HG02759 (cell line): ENCODE data around the gene EDN2.

Experiments used
- ATAC-seq: cut with Tn5 transposase; IDR thresholded peaks from one replicate; pipeline ENCODE4 v1.9.1; 2021; ENCODE audit warnings: mild to moderate bottlenecking, moderate library complexity; ENCODE audit not compliant: unreplicated experiment

EDN2 gene

DNA sequence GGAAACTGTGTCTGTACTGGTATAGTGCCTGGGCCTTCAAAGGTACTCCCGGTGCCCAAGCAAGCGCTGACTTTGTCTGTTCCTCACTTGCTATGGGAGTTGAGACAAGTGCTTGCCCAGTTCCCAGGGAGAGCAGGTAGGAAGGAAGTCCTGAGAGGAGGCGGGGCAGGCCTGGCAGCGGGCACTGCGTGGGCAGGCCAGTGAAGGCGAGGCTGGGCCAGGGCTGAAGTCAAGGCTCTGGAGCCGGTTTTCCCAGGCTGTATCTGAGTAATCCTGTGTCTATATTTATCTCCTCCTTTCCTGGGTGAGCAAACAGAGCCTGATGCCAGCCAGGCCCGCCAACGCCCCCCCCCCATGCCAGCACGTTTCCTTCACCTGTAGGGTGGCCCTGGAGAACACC lies 15.9 kb upstream of the EDN2 start:
- no peak for ATAC-seq

- no peak for ATAC-seq
Observed at GRCh38 chr1:41499591-41499990, 15.1 kb upstream of the EDN2 start.

- ATAC-seq: no peak
Observed at GRCh38 chr1:41498804-41499203, 14.3 kb upstream of the EDN2 start.

- ATAC-seq: no peak
Observed at GRCh38 chr1:41498391-41498790, 13.9 kb upstream of the EDN2 start.

DNA sequence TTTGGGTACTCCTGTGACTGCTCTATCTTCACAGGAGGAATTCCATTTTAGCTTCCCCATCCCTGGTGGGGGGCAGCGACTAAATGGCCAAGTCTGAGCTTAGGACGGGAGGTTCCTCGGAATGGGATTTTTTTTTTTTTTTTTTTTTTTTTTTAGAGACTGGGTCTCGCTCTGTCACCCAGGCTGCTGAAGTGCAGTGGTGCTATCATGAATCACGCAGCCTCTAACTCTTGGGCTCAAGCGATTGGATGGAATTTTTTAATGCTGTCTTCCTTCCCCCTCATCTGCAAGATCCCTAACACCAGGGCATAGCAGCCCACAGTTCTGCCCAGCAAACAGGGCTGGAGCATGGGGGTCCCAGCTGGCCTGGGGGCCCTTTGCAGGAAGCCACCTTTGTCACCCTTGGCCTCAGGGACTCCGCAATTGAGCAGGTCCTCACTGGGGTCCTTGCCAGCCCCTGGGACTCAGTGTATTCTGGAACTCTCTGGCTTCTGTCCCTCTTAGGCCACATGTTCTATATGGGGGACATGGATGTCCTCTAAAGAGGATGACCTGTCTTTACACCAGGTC lies 13.1 kb upstream of the EDN2 start:
- no peak for ATAC-seq

GRCh38 chr1:41497056-41497440 lies 12.6 kb upstream of the EDN2 start:
- no peak for ATAC-seq

- ATAC-seq: peak; percentile 56
Observed at GRCh38 chr1:41496080-41497055, 11.9 kb upstream of the EDN2 start.

DNA sequence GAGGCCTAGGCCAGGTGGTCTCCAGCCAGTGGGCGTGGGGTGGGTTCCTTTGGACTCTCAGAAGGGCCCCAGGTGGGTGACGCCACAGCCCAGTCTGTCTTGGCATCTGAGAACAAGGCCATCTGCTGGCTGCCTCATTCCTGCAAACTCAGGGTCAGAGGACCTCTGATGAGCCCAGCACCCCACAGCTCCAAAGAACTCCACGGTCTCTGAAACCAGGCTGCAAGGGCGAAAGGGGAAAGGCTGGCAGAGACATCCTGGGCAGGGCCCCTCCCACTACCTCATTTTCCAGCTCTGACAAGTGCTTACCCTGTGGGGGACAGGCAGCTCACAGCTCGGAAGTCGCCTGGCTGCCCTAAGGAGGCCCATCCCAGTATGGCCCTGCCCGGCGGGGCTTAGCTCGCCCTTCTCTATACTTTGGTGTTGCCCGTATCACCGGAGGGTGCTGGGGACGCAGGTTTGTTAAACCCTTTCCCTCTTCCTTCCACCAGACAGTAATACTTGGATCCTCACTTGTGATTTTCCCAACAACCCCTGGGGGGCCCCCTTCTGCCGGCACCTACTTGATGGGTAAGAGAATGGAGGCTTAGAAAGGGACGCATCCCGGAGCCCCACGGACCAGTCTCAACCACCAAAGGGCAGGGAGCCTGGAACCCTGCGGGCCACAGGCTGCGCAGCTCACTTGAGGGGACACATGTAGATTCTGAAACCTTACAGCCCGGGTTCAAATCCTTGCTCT lies 10.9 kb upstream of the EDN2 start:
- ATAC-seq: no peak

GRCh38 chr1:41494351-41495209 lies 10.1 kb upstream of the EDN2 start:
- no peak for ATAC-seq

- ATAC-seq: no peak
Observed at GRCh38 chr1:41493626-41494350, 9.3 kb upstream of the EDN2 start.

- no peak for ATAC-seq
Observed at GRCh38 chr1:41493117-41493536, 8.6 kb upstream of the EDN2 start.

- ATAC-seq: no peak
Observed at GRCh38 chr1:41492341-41492848, 7.9 kb upstream of the EDN2 start.

- ATAC-seq: no peak
Observed at GRCh38 chr1:41490911-41491310, 6.4 kb upstream of the EDN2 start.

DNA sequence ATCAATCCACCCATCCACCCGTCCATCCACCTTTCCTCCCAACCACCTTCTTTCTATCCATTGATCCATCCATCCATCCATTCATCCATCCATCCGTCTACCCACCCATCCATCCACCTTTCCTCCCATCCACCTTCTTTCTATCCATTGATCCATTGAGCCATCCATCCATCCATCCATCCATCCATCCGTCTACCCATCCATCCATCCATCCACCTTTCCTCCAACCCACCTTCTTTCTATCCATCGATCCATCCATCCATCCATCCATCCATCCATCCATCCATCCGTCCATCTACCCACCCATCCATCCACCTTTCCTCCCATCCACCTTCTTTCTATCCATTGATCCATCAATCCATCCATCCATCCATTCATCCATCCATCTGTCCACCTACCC lies 5.1 kb upstream of the EDN2 start:
- ATAC-seq: no peak

DNA sequence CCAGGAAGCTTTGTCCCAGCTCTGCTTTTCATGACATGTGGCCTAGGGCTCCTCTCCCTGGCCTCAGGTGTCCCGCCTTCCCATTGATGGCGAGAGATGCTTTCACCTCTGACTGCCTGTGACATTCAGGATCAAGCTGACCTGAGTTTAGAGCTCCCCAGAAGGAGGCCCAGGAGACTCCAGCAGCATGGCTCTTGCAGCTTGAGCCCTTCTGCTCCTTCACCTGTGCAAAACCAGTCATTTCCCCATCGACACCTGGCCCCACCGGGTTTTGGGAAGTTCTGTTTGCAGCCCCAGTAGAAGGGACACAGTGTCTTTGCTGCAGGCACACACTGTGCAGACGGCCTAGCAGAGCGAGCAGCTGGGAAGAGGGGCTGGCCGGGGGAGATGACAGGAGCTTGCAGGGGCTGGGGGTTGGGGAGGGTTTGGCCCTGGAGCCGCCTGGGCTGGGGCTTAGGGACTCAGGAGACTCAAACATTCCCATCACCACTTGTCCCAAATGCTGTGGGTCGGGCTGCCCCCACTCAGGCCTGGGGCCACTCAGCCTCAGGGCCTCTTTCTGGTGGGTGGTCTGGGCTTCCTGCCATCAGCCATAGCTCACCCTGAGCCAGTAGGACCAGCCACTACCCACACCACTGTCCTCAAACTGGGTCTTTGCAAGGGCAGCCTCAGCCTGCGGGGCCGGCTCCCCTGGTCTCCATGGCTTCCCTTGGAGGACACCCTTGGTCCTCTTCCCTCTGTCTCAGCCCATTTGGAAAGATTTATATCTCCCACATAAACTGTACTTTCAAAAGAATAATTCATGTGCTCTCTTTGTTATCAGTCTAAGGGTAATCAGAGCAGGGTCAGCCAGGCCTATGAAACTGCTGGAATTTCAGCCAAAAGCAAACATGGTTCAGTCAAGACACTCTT lies 3.8 kb upstream of the EDN2 start:
- ATAC-seq: no peak

DNA sequence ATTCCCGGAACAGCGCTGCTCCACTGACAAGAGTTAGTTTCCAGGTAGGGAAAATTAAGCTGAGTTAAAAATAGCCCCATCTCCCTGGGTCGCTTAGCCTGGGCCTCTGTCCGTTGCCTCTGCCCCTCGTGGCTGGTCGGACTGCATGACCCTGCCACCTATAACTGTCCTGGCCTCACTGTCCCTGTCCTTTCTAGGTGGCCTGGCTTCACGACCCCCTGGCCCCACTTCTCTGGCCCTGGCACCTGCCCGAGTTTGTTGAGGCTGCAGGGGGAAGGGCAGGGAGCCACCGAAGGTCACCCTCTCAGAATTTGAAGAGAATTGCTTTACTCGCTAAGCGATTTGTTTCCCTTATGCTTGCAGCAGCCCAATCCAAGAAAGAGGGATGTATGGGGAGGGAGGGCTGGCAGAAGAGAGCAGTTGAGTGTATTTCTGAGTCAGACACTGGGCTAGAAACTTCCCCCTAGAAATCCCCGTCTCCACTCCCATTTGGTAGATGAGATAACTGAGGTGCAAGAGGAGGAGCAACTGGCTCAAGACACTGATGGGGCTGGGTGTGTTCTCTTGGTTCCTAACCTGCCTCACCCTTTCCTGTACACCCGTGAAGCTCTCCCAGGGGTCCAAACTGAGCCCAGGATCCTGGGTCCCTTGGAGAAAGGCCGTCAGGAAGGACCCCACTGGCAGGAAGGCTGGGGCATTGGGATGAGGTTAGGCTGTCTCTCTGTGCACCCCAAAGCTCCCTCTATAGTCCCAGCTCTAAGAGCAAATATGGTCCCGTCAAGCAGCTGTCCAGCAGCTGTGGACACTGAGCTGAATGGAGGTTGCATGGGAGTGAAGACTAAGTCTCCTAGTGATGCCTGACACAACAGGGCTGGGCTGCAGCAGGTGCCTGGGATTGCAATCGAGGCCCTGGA lies 2.9 kb upstream of the EDN2 start:
- no peak for ATAC-seq

GRCh38 chr1:41486371-41487125 lies 2.1 kb upstream of the EDN2 start:
- peak; percentile 55 for ATAC-seq
